GM19397 (cell line): Measurements from ENCODE around the gene AVPR2.

ENCODE experiments used
- ATAC-seq: cut with Tn5 transposase; IDR thresholded peaks from one replicate; pipeline ENCODE4 v1.9.1; 2021; ENCODE audit warnings: mild to moderate bottlenecking, moderate library complexity; ENCODE audit not compliant: unreplicated experiment

The AVPR2 gene

DNA sequence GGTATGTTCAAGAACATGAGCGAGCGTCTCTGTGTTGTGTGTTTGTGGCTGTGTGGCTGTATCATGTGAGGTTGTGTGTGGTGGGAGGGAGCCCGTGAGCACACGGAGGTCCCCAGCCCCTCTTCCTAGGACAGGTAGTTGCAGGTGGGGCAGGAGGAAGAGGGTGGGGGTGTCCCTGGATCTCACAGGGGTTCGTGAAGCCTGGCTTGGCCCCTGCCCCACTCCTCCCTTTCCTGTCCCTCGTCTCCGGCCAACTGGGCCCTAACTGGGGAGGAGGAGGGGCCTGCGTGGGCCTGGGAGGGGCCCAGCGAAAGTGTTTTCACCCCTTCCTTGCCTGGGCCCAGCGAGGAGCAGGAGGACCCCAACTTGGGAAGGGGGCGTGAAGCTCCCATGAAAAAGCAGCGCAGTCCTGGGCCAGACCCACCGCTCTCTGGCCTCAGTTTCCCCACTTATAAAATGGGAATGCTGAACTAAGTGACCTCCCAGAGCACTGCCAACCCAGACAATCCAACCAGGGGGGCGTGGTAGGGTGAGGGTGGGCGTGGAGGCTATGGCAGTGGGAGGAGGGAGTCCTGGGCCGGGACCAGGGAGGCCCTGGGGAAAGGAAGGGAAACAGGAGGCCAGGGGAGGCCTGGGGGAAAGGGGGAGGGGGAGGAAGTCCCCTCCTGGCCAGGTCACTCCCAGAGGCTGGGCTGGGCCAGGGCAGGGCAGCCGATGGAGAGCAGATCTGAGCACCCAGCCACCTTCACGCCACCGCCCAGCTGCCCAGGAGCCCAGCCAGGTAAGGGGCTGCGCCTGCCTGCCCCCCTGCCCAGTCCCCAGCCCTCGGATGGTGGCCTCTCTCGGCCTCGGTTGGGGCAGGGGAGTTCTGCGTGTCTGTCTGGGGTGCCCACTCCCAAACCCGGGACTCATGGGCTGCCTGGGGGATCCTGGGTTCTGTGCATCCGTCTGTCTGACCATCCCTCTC, at the start of gene AVPR2:
Gene AVPR2, plus strand, starts transcription at position 683 of the 967 bp plus-strand sequence. CDS start 473 bp downstream, outside the sequence.
- ATAC-seq = no peak

DNA sequence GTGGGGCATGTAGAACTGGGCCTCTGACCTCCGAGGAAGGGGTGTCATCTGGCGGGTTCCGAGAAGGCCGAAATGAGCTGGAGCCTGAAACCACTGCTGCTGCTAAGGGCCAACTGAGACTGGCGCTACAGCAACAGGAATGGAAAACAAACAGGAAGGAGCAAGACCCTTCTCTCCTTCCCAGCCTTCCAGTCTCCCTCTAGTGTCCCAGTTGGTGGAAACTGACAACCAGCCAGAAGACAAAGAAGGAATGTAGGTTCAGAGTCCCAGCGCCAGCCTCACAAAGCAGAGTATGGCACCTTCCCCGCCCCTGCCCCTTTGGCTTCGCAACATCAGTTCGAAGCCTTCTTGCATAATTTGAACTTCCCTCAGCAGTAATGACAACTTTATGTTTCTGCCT, 49.8 kb upstream of the AVPR2 start:
- ATAC-seq = no peak

DNA sequence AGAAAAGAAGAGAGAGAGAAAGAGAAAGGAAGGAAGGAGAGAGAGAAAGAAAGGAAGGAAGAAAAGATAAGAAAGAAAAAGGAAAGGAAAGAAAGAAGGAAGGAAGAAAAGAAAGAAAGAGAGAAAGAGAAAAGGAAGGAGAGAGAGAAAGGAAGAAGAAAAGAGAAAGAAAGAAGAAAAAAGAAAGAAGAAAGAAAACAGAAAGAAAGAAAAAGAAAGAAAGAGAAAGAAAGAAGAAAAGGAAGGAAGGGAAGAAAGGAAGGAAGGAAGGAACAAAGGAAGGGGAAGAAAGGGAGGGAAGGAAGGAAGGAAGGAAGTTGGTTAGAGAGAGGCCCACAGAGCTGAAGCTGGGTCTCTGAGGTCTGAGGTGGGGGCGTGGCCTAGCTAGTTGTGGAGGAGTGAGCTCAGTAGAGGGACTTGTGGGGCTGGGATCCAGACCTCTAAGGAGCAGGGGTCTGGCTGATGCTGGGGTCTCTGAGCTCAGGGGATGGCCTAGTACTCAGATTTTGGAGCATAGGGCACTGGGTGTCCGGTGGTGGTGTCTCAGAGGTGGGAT, 47.0 kb upstream of the AVPR2 start:
- no peak for ATAC-seq

DNA sequence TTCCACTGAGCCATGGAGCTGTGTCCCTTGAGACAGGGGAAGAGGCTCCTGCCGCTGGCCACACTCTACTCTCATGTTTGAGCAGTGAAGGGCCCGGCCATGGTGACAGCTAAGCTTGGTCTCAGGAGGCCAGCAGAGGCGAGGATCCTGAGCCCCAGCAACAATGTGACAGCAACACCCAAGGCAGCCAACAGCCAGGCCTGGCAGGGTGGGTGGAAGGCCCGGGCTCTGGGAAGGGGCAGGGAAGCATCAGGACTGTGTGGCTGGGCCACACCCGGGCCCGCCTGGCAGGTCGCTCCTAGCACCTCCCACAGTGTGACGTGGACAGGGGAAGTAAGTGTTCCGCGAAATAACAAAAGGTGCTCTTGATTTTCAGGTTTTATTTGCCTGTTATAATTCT, 43.3 kb upstream of the AVPR2 start:
- no peak for ATAC-seq

DNA sequence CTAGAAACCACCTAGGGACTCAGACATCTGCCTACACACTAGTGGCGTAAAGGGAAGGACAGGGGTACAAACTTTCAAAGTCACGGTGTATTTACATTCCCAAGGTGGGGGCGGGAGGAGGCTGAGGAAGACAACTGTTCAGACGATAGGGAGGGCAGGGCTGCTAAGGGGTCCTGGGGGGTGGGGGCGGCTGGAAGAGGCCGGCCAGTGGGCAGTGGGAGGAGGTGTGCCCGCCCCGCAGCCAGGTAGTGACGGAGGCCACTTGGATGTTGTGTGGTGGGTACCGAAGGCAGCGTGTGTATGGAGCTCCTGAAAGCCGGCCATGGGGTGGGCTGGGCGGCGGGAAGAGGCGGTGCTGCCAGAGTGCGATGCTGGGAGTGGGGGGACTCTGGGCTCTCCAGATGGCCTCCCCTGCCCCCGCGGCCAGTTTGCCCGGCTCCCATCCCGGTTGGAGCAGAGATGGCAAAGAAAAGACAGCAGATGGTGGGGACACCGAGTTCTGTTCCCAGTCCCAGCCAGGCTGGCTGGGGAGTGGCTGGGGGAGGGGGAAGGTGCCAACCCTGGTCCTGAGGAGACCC, 42.7 kb upstream of the AVPR2 start:
- ATAC-seq = no peak

DNA sequence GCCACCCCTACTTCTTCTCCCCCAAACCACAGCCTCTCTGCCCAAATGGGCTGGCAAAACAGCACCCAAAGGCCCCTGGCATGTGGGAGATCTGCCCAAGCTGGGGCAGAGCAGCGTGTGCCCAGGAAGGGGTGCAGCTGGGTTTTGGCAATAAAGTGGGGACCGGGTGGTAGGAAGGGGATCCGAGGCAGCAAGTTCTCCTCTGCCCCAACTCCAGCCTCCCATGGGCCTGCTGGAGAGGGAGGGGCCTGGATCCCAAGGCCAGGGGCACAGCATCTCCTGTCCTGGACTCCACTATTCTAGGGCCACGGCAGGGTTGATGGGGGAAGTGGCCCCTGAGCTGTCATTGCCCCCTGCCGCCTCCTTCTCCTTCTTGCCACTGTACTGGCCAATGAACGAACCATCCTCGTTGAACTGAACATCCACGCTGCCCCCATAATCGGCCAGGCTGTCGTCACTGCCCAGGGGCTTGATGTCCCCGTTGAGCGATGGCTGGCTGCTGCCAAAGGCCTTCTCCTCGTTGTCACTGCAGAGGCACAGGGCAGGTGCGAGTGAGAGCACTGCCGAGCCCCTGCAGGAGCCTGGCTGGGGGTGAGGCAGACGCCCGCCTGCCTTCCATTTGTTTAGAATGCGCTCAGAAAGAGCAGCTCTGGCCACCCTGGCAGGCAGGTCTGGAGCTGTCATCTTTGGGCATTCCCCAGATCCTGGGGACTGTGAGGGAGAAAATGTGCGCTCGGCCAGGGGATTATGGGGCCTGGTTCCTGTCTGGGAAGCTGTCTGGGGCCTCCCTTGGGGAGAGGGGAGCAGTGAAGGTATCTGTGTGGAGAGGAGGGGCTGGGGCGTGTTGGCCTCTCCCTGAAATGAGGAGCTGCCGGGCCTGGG, 41.9 kb upstream of the AVPR2 start:
- ATAC-seq = no peak

DNA sequence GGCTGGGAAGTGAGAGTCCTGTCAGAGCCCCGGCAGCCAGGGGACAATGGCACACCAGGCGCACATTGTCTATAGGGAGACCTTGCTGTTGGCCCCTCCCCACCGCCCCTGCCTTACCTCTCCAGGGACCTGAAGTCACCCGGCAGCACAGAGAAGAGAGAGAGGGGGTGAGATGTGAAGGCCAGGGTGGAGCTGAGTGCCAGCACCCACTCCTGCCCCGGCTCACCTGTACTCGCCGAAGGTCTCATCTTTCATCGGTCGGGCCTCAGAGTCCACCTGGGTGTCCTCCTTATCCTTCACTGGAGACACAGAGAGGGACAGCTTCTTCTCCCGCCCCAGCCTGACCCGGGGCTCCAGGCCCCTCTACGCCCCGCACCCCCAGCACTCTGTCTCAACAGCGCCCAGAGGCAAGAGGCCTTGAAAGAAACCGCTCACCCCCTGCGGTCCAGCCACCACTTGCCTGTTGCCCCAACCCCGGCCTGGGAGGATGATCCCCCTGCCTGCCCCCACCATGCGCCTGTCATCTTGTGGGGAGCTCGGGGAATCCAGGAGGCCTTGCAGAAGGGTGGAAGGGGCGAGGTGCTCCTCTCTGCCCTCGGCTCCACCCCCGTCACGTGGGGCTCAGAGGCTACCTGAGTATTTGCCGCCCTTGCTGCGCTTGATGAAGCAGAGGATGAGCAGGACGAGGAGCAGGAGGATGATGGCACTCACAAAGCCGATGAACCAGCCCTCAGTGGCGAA, 41.1 kb upstream of the AVPR2 start:
- ATAC-seq = no peak

DNA sequence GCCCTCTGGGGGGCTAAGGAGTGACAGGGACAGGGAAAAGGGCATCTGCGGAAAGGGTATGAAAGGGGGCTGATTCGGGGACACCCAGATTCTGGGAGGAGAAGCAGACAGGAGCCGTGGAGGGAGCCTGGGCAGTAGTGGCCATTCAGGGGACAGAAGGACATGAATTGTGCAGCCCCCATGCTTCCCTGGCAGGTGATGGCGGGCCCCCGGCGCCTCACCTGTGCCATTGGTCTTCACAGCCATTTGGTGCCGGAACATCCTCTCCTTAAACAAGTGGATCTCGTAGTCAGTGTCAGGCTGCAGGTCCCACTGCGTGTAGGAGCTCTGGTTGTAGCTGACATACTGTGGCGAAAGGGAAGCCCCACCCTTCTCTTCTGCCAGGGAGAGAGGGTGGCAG, 40.4 kb upstream of the AVPR2 start:
- ATAC-seq = no peak

DNA sequence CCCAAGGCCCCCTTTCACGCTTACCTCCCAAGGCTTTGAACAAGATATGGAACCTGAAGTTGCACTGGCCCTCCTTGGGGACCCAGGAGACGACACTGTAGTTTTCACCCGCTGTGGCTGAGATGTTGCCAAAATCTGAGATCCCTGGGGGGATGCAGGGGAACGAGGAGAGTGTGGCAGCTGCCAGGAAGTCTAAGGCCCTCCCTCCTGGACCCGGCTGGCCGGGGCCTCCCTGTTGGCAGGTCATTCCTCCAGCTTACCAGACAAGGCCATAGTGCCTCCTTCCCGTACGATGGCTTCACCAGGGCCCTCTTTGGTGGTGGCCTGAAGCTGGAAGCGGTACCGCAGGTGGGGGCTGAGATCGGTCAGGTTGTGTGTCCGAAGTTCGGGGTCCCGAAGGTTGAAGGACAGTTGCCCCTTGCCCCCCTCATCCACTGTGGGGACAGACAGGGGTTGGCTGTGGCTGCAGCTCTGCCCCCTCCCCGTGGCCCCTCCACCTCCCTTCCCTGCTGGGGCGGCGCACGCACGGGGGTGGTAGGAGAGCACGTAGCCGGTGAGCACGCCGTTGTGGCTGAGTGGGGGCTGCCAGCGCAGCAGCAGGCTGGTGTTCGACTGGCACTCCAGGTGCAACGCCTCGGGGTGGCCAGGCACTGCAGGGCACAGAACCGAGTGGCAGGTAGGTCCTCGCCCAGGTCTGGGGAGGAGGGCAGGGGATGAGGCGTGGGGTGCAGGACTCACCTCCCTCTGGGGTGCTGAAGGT, 39.7 kb upstream of the AVPR2 start:
- no peak for ATAC-seq

DNA sequence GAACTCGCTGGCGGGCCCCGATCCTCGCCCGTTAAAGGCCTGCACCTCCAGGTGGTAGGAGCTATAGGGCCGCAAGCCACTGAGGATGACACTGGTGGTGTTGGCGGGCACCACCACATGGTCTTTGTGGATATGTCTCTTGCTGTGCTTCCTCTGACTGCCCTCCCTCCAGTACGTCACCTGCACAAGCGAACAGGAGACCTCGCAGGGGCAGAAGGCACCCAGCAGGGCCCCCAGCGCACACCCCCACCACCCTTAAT, 39.2 kb upstream of the AVPR2 start:
- no peak for ATAC-seq

DNA sequence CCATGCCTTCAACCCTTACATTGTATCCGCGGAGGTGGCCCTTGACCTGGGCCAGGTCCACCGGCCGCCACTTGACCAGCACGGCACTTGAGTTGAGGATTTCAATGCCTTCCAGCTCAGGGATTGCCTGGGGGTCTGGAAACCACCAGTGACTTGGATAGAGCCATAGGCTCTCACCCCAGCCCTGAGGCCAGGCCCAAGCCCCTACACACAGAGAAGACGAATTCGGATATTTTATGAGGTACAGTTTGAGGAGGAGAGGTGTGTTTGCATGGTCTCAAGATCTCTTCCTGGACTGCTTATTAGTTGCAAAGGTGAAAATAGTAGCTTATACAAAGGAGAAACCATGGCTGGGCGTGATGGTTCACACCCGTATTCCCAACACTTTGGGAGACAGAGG, 38.8 kb upstream of the AVPR2 start:
- ATAC-seq = no peak

DNA sequence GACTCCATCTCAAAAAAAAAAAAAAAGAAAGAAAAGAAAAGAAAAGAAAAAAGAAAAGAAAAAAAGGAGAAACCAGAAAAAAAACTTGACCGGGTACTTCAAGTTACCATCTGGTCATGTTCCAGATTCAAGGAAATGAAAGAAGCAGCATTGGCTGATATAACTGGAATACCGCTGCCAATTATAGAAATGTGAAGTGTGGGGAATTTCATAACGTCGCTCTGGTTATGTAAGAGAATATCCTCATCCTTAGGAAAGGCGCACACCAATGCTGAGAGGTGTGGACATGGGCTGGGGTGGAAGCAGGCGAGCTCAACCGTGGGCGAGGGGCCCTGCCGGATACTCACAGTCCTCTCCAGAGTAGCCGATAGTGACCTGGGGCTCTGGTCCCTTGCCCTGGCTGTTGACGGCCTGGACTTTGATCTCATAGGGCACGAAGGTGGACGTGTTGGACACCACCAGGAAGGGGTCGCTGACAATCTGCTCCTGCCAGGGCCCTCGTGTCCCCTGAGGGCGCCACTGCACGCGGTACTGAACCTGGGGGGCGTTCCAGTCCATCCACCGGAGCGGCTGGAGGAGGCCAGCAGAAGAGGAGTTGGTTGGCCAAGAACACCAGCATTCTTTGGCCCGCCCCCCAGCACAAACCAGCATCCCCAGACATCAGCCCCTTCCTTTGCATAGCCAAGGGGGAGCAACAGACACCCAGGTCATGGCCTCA, 38.0 kb upstream of the AVPR2 start:
- no peak for ATAC-seq

DNA sequence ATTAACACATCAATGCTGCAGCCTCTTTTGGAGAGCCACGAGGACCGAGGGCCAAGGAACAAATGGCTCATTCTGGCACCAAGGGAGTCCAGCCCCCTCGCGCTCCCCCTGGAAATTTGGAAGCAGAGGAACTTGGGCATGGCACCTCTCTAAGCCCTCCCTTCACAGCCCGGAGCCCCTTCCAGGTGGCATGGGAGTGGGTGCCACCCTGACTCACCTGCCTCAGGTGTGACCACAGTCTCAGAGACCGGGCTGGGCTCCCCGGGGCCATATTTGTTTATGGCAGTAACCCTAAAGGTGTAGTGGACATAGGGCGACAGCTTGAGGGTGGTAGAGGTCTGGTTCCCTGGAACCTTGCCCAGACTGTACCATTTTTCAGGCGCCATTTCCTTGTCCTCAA, 37.3 kb upstream of the AVPR2 start:
- no peak for ATAC-seq

DNA sequence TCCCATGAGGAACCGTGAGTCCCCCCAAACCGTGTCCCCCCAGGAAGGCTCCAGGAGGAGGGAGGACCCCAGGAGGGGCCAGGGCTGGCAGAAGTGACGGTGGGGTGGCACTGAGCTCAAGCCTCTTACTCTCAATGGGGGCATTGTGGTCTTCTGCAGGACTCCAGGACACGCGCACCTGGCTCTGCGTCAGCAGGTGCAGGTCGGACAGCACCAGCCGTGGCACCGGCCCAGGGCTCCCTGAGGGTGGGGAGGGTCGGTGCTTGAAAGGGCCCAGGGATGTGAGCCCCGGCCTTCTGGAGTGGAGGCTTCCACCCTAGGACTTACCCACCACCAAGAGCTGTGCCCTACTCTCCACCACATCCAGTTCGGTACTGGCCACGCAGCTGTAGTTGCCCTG, 36.8 kb upstream of the AVPR2 start:
- ATAC-seq = no peak

DNA sequence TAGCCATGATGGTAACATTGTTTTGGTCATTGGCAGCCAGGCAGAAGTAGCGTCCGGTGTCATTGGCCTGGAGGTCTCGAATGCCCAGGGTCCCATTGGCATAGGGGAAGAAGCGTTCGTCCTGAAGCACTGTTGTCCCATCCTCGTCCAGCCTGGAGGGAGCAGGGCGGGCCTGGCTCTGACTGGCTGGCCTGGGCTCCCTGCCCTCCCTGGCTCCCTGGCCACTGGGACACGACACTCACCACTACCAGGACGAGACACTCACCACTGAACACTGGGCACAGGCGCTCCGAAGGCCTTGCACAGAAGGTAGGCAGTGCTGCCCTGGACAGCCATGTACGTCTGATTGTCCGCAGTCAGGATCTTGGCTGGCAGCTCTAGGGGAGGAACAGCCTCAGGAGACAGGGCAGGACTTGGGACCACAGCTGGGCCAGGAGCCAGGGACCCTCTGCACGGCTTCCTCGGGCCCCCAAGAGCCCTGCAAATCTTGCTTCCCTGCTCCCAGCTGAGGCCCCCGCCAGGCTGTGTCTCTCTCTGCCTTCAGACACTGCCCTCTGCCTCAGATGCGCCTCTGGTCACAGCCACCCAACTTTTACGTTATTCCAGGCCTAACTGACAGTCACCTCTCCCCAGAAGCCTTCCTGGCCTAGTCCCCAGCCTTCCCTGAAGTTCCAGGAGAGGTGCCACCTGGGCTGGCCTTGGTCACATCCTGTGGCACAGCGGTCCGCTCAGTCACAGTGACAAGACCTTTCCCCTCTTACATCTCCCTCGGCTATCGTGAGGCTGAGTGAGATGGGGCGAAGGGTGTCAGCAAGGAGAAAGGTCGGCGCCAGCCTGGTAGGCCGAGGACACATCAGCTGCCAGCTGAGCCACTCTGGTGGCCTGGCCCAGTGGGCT, 35.6 kb upstream of the AVPR2 start:
- ATAC-seq = no peak

DNA sequence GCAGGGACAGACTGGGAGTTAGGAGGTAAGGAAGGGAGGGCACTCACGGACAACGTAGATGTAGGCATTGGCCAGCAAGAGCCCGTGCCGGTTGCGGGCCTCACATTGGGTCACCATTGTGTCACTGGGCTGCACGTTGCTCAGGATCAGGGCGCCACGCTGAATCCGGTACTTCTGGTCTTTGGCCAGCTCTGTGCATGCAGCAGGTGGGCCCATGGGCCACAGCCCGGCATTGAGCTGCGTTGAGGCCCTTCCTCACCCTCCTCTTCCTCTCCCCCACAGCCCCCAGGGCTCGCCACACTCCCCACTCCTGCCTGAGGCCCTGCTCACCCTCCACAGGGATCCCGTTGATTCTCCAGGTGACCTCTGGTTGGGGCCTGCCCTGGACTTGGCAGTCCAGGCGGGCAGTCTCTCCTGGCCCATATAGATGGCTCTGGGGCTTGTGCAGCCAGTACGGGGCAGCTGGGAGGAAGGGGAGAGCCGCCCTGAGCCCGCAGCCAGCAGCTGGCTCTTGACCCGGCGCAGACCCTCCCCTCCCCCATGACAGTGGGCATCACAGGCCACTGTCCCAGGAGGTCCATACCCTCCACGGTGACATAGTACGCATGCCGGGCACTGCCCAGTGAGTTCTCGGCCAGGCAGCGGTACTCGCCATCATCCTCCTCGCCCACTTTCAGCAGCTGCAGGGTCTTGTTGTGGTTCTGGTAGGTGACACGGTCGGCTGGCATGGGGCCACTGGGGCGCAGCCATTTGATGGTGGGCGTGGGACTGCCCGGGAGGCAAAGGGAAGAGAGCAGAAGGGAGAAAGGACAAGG, 34.8 kb upstream of the AVPR2 start:
- ATAC-seq = no peak

DNA sequence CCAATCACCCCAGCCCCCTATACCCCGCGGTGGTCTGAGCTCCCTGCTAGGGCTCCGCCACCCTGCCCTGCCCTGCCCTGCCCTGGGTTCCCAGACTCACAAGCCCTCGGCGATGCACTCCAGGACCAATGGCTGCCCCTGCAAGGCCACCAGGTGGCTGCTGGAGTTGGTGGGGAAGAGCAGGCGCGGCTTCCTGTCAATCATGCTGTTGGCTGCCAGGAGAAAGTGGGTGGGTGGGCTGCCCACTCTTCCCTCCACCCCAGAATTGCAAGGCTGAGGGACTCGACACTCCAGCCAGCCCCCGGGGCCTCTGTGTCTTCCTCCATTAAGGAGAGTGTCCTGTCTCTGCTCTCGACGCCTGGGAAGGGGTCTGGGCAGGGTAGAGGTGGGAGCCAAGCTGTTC, 34.2 kb upstream of the AVPR2 start:
- ATAC-seq = no peak
